Panc1 (cell line): Measurements from ENCODE around the gene OVOL3. TPM values are rescaled to one million over a fixed set of nuclear protein-coding genes. Genes with fewer than 3 reads are reported as not detected.

Source experiments
- ATAC-seq: fragments of 200-7000 bp; cut with Tn5 transposase; 2 replicates; pipeline ENCODE4 v1.9.1; 2020; ENCODE audit warnings: mild to moderate bottlenecking, moderate library complexity
- BruUV-seq: library from RNA; stranded (reverse); fragments of 400-500 nt; replicated peaks from 2 replicates; lab custom pipeline; 2021; lab: Mats Ljungman, UMichigan
- CTCF ChIA-PET: fragments of 300-600 bp; sonication (Branson Sonifier 250); formaldehyde crosslinking; loops from one replicate; lab custom pipeline; 2022; ENCODE audit warnings: antibody characterized with exemption; lab: Charles Lee
- POLR2A ChIA-PET: fragments of 300-600 bp; sonication (Branson Sonifier 250); formaldehyde crosslinking; loops from one replicate; lab custom pipeline; 2022; ENCODE audit warnings: antibody characterized with exemption; lab: Charles Lee
- DNase-seq: peaks from one replicate; pipeline ENCODE4 v3.0.0-alpha.2; 2010; ENCODE audit warnings: low read depth, low spot score
- H3K27ac ChIP-seq: 2 replicates; pipeline ENCODE4 v1.5.1; 2011; ENCODE audit warnings: mild to moderate bottlenecking, low read length, inconsistent platforms
- H3K27me3 ChIP-seq: fragments of 200-500 bp; sonication (Bioruptor generic); 2 replicates; pipeline ENCODE4 v1.6.0; 2014; ENCODE audit warnings: low read length, inconsistent platforms; ENCODE audit not compliant: control insufficient read depth, insufficient read depth
- H3K36me3 ChIP-seq: fragments of 200-500 bp; sonication (Bioruptor generic); 2 replicates; pipeline ENCODE4 v1.5.1; 2014; ENCODE audit warnings: inconsistent platforms, mild to moderate bottlenecking, low read length, moderate library complexity; ENCODE audit not compliant: control insufficient read depth, insufficient read depth
- H3K4me1 ChIP-seq: 2 replicates; pipeline ENCODE4 v1.5.1; 2011; ENCODE audit warnings: inconsistent platforms, mild to moderate bottlenecking, low read length, moderate library complexity; ENCODE audit not compliant: control insufficient read depth, insufficient read depth
- H3K4me3 ChIP-seq, 2 experiments: 2 replicates each; pipeline ENCODE4 v1.5.1; 2011 to 2012; ENCODE audit warnings: low read depth in 2 of 2, low read length in 2 of 2, mild to moderate bottlenecking in 2 of 2, inconsistent platforms in 1 of 2, moderate library complexity in 1 of 2
- H3K9me3 ChIP-seq: fragments of 200-500 bp; sonication (Bioruptor generic); 2 replicates; pipeline ENCODE4 v1.5.1; 2014; ENCODE audit warnings: low read depth, mild to moderate bottlenecking, inconsistent platforms, low read length, moderate library complexity; ENCODE audit not compliant: control insufficient read depth, insufficient read depth
- CTCF ChIP-seq: fragments of 450-650 bp; IDR thresholded peaks from 2 replicates; pipeline ENCODE4 v1.5.1; 2017; ENCODE audit warnings: mild to moderate bottlenecking
- POLR2AphosphoS5 ChIP-seq: IDR thresholded peaks from 2 replicates; pipeline ENCODE4 v1.6.1; 2012; ENCODE audit warnings: mild to moderate bottlenecking, low read depth, low read length, moderate library complexity
- REST ChIP-seq, 2 experiments: IDR thresholded peaks; 2 replicates each; pipeline ENCODE4 v1.6.1; 2011 to 2012; ENCODE audit warnings: low read depth in 2 of 2, control low read depth in 1 of 2, low read length in 1 of 2, mild to moderate bottlenecking in 1 of 2, moderate library complexity in 1 of 2; ENCODE audit not compliant: insufficient read depth in 1 of 2
- SIN3A ChIP-seq: IDR thresholded peaks from 2 replicates; pipeline ENCODE4 v1.6.1; 2012; ENCODE audit warnings: low read depth, mild to moderate bottlenecking, low read length, moderate library complexity, borderline replicate concordance; ENCODE audit not compliant: insufficient read depth
- TCF7L2 ChIP-seq: IDR thresholded peaks from 2 replicates; pipeline ENCODE4 v1.6.1; 2011; ENCODE audit warnings: mild to moderate bottlenecking, low read depth, low read length, inconsistent platforms
- in situ Hi-C: cut with HindIII; loops from 2 replicates; pipeline ENCODE4 v1.10.0; 2016; ENCODE audit warnings: low sequenced_read_pairs, low pct_unique_long_range_greater_than_20kb
- intact Hi-C: fragments of 100-400 bp; cut with micrococcal nuclease; formaldehyde crosslinking; loops from one replicate; pipeline ENCODE4 v1.10.0; 2022; ENCODE audit not compliant: unreplicated experiment
- total RNA-seq: library from RNA; stranded (reverse); gene quantifications from one replicate; pipeline ENCODE4 v1.2.1, GENCODE V29; 2021; ENCODE audit not compliant: unreplicated experiment

Gene OVOL3
- total RNA-seq, 1 experiment from 2014 or later: 0.44 TPM

GRCh38 chr19:36121486-36122124 lies 10.7 kb downstream of the OVOL3 start:
- DNase-seq: no peak
- no TSS peak for BruUV-seq
- Histone ChIP-seq H3K27ac (no peak overlapping the region), H3K36me3 (peaks cover 16% of the 10 kb centered on the region; the same call in 1 of the 2 replicates), H3K4me1 (peaks cover 3% of the 10 kb centered on the region), H3K9me3 (no peaks in the 10 kb centered on the region), H3K4me3 (no peak overlapping the region), H3K27me3 (no peaks in the 10 kb centered on the region)
- TF ChIP-seq SIN3A: no peak
- TF ChIP-seq POLR2AphosphoS5: no peak
- TF ChIP-seq TCF7L2: no peak
- no peak for TF ChIP-seq CTCF
- no peak for TF ChIP-seq REST (IDR thresholded peaks at IDR 0.05; ENCODE audit: insufficient read depth in 1 of 2, low read depth in 2 of 2, low read length in 1 of 2)
- intact Hi-C loops (no loop called here), in situ Hi-C loops (no loop called here)
- ATAC-seq: no peak
- POLR2A ChIA-PET: no interaction called here
- CTCF ChIA-PET: no interaction called here

- Histone ChIP-seq H3K9me3 (no peaks in the 10 kb centered on the region), H3K4me3 (no peak overlapping the region), H3K27me3 (no peaks in the 10 kb centered on the region), H3K27ac (no peak overlapping the region), H3K36me3 (peaks cover 12% of the 10 kb centered on the region; the same call in 1 of the 2 replicates), H3K4me1 (0 out of 2 replicates have a peak, but pooled peaks cover 5% of the 10 kb centered on the region)
- DNase-seq: no peak
- ChIA-PET CTCF (no interaction called here), POLR2A (interaction anchor here (0.5 to 0.7 kb wide), 2 partner anchors 55 to 646 kb away, joined by 3 to 6 read pairs; no protein-coding TSS in a partner anchor)
- intact Hi-C loops: no loop called here
- TSS peak; percentile 48 for BruUV-seq
- in situ Hi-C loops: no loop called here
- ATAC-seq: no peak
- TF ChIP-seq REST (IDR thresholded peaks at IDR 0.05; ENCODE audit: insufficient read depth in 1 of 2, low read depth in 2 of 2, low read length in 1 of 2): no peak
- no peak for TF ChIP-seq SIN3A
- TF ChIP-seq TCF7L2: no peak
- no peak for TF ChIP-seq CTCF
- no peak for TF ChIP-seq POLR2AphosphoS5
Observed at GRCh38 chr19:36125557-36125956, 14.6 kb downstream of the OVOL3 start.
